ENCODE measurements around the gene MEX3B.

GRCh38 chr15:82045179-82045891, 483 bp downstream of the MEX3B start:
- TF ChIP-seq CTCF (conservative IDR thresholded peaks at IDR 0.05; ENCODE audit: low read length), result no peak
- TF ChIP-seq EZH2phosphoT487 (IDR thresholded peaks at IDR 0.05; ENCODE audit: borderline replicate concordance, low read depth, low read length), result no peak
